ENCODE results near the gene AAK1.

GRCh38 chr2:69510204-69510603 is 133.3 kb downstream of the AAK1 start:
- TF ChIP-seq, protein P1, sequence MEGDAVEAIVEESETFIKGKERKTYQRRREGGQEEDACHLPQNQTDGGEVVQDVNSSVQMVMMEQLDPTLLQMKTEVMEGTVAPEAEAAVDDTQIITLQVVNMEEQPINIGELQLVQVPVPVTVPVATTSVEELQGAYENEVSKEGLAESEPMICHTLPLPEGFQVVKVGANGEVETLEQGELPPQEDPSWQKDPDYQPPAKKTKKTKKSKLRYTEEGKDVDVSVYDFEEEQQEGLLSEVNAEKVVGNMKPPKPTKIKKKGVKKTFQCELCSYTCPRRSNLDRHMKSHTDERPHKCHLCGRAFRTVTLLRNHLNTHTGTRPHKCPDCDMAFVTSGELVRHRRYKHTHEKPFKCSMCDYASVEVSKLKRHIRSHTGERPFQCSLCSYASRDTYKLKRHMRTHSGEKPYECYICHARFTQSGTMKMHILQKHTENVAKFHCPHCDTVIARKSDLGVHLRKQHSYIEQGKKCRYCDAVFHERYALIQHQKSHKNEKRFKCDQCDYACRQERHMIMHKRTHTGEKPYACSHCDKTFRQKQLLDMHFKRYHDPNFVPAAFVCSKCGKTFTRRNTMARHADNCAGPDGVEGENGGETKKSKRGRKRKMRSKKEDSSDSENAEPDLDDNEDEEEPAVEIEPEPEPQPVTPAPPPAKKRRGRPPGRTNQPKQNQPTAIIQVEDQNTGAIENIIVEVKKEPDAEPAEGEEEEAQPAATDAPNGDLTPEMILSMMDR (IDR thresholded peaks at IDR 0.05; ENCODE audit: insufficient read depth, low read length, poor library complexity, severe bottlenecking), result no peak
- TF ChIP-seq EZH2phosphoT487 (conservative IDR thresholded peaks at IDR 0.05; ENCODE audit: low read length), result no peak
